Left lung (tissue), 10 donors: ENCODE measurements around the gene GRIK1. TPM values are rescaled to one million over a fixed set of nuclear protein-coding genes. Genes with fewer than 3 reads are reported as not detected.

Source experiments
- ATAC-seq: fragments of 200-7000 bp; cut with Tn5 transposase; one replicate; pipeline ENCODE4 v1.9.1; 2020; ENCODE audit warnings: moderate library complexity
- DNase-seq, 4 donors: peaks; one replicate each; pipeline ENCODE4 v3.0.0-alpha.2; 2013 to 2020
- H3K27ac ChIP-seq, 2 donors: fragments of 200-600 bp; sonication (generic) in 1 of 2; one replicate each; pipeline versions ENCODE4 v1.5.0 to v1.8.0; 2020 to 2021
- H3K27me3 ChIP-seq, 2 donors: fragments of 200-600 bp; sonication (generic) in 1 of 2; one replicate each; pipeline versions ENCODE4 v1.5.0 to v1.8.0; 2020 to 2021
- H3K36me3 ChIP-seq, 2 donors: fragments of 200-600 bp; sonication (generic) in 1 of 2; one replicate each; pipeline versions ENCODE4 v1.5.0 to v1.8.0; 2020 to 2021
- H3K4me1 ChIP-seq, 2 donors: fragments of 200-600 bp; one replicate each; pipeline ENCODE4 v1.8.0; 2021
- H3K4me3 ChIP-seq, 2 donors: fragments of 200-600 bp; sonication (generic) in 1 of 2; one replicate each; pipeline versions ENCODE4 v1.5.0 to v1.8.0; 2020 to 2021; ENCODE audit warnings: mild to moderate bottlenecking in 1 of 2
- H3K9me3 ChIP-seq, 2 donors: fragments of 200-600 bp; sonication (generic) in 1 of 2; one replicate each; pipeline versions ENCODE4 v1.5.0 to v1.8.0; 2020 to 2021
- intact Hi-C, 2 donors: fragments of 100-400 bp; cut with DNase I; formaldehyde crosslinking; loops; one replicate each; pipeline versions ENCODE4 v1.11.2 to v1.14.2; 2022
- polyA plus RNA-seq, 6 donors: library from polyadenylated mRNA; unstranded; fragments of 120-200 nt; gene quantifications; one replicate each; pipeline ENCODE4 v1.2.1, GENCODE V29; 2013; ENCODE audit not compliant: insufficient read length in 6 of 6
- total RNA-seq, 2 donors: library from RNA; stranded (reverse); fragmentation: NEBNext Ultra II Directional; extraction: Animal tissue kit (Norgen Biotek cat#: 25700); gene quantifications; one replicate each; pipeline ENCODE4 v1.2.1, GENCODE V29; 2021
- TF ChIP-seq, protein P1 (sequence below), 2 donors: fragments of 200-600 bp; sonication (generic) in 1 of 2; IDR thresholded peaks; one replicate each; pipeline versions ENCODE4 v1.5.0 to v1.8.0; 2021; ENCODE audit warnings: antibody characterized with exemption in 2 of 2
- donor health status: DM: no; HTN: yes; CAD: no.
- donor health status: DM: no; HTN: no; CAD: no.

The GRIK1 gene
- total and polyA plus RNA-seq, 8 donors, result 0.38 to 1.5 (median 0.62) TPM; not detected in 2

DNA sequence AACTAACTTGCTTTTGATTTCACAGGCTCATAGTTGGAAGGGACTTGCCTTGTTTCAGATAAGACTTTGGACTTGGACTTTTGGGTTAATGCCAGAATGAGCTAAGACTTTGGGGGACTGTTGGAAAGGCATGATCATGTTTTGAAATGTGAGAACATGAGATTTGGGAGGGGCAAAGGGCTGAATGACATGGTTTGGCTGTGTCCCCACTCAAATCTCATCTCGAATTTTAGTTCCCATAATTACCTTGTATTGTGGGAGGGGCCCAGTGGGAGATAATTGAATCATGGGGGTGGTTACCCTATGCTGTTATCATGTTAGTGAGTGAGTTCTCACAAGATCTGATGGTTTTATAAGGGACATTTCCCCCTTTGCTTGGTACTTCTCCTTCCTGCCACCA, 222.1 kb downstream of the GRIK1 start:
- TF ChIP-seq, protein P1, sequence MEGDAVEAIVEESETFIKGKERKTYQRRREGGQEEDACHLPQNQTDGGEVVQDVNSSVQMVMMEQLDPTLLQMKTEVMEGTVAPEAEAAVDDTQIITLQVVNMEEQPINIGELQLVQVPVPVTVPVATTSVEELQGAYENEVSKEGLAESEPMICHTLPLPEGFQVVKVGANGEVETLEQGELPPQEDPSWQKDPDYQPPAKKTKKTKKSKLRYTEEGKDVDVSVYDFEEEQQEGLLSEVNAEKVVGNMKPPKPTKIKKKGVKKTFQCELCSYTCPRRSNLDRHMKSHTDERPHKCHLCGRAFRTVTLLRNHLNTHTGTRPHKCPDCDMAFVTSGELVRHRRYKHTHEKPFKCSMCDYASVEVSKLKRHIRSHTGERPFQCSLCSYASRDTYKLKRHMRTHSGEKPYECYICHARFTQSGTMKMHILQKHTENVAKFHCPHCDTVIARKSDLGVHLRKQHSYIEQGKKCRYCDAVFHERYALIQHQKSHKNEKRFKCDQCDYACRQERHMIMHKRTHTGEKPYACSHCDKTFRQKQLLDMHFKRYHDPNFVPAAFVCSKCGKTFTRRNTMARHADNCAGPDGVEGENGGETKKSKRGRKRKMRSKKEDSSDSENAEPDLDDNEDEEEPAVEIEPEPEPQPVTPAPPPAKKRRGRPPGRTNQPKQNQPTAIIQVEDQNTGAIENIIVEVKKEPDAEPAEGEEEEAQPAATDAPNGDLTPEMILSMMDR (IDR thresholded peaks at IDR 0.05), result no peak
- no peak overlapping the region for H3K27ac ChIP-seq
- no peaks in the 10 kb centered on the region for H3K36me3 ChIP-seq
- peaks cover 0 to 21% of the 10 kb centered on the region in 2 donors for H3K9me3 ChIP-seq
- ATAC-seq (no peak), DNase-seq (no peak)
- no peak overlapping the region for H3K4me3 ChIP-seq
- intact Hi-C loops, result no loop called here
- no peaks in the 10 kb centered on the region for H3K4me1 ChIP-seq
- H3K27me3 ChIP-seq, result no peaks in the 10 kb centered on the region

DNA sequence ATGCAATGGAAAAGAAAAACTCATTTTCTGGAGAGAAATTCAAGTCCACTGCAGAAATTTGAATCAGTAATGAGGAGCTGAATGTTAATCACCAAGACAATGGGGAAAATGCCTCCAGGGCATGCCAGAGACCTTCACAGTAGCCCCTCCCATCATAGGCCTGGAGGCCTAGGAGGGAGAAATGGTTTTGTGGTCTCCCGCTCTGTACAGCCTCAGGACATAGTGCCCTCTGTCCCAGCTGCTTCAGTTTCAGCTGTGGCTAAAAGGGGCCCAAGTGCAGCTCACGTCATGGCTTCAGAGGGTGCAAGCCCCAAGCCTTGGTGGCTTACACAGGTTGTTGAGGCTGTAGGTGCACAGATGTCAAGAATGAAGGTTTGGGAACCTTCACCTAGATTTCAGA, 223.0 kb downstream of the GRIK1 start:
- no peaks in the 10 kb centered on the region for H3K27me3 ChIP-seq
- ATAC-seq (no peak), DNase-seq (no peak)
- no peaks in the 10 kb centered on the region for H3K36me3 ChIP-seq
- no peaks in the 10 kb centered on the region for H3K4me1 ChIP-seq
- TF ChIP-seq, protein P1 (IDR thresholded peaks at IDR 0.05), result no peak
- no peak overlapping the region for H3K27ac ChIP-seq
- no peak overlapping the region for H3K4me3 ChIP-seq
- intact Hi-C loops, result no loop called here
- peaks cover 0 to 21% of the 10 kb centered on the region in 2 donors for H3K9me3 ChIP-seq

DNA sequence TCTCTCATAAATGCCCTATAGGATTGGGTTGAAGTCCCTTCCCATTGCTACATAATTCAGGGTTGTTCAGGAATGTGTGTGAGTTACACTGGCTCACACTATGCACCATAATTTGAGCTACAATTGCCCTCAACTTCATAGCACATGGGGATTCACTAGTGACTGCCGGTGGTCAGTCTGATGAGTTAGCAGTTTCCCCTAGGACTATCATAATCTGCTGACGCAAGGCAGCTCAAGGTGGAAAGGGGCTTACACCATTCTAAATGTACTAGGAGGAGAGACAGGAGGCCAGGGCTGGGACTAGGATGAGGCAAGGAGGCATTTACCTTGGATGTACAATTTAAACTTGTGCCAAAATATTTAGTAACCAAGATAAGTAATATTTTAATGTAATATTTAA, 224.7 kb downstream of the GRIK1 start:
- no peak for ATAC-seq
- TF ChIP-seq, protein P1 (IDR thresholded peaks at IDR 0.05), result no peak
- intact Hi-C loops, result no loop called here
- Histone ChIP-seq H3K9me3 (peaks cover 0 to 21% of the 10 kb centered on the region in 2 donors), H3K4me1 (no peaks in the 10 kb centered on the region), H3K27ac (no peak overlapping the region), H3K27me3 (no peaks in the 10 kb centered on the region), H3K4me3 (no peak overlapping the region), H3K36me3 (no peaks in the 10 kb centered on the region)
- no peak for DNase-seq

DNA sequence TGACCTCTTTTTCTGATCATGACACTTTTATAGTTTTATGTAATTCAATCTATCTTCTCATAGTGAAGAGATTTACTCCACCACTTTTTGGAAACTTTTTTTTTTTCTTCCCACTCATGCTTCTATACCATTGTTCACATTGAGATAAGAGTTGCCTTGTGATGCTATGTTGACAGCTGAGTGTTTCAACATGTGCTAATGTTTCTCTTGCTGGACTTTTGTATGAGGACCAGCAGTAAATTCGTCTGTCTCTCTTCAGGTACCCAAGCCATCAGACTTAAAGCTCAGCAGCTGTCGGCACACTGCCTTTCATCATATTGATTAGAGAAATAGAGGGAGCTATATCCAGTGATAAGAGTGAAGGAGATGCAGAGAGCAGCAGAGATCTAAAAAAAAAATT, 227.0 kb downstream of the GRIK1 start:
- Histone ChIP-seq H3K27me3 (no peaks in the 10 kb centered on the region), H3K36me3 (no peaks in the 10 kb centered on the region), H3K9me3 (peaks cover 0 to 21% of the 10 kb centered on the region in 2 donors), H3K4me1 (no peaks in the 10 kb centered on the region), H3K4me3 (no peak overlapping the region), H3K27ac (no peak overlapping the region)
- TF ChIP-seq, protein P1 (IDR thresholded peaks at IDR 0.05), result no peak
- intact Hi-C loops, result no loop called here
- ATAC-seq (no peak), DNase-seq (no peak)

DNA sequence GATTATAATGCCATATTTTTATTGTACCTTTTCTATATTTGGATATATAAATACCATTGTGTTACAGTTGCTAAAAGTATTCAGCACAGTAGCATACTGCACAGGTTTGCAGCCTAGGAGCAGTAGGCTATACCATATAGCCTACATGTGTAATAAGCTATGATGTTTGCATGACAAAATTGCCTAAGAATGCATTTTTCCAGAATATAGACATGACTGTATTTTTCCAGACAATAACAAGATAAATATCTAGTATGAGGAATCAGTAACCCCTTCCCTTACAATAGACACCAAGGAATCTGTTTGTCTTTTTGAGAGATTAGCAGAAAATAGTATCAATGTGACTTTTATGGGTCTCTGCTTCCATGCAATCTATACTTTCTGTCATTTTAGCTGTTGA, 228.6 kb downstream of the GRIK1 start:
- Histone ChIP-seq H3K4me1 (no peaks in the 10 kb centered on the region), H3K36me3 (no peaks in the 10 kb centered on the region), H3K27ac (no peak overlapping the region), H3K27me3 (no peaks in the 10 kb centered on the region), H3K9me3 (peaks cover 0 to 10% of the 10 kb centered on the region in 2 donors), H3K4me3 (no peak overlapping the region)
- intact Hi-C loops, result no loop called here
- DNase-seq (no peak), ATAC-seq (no peak)
- TF ChIP-seq, protein P1 (IDR thresholded peaks at IDR 0.05), result no peak
